GM10248 (cell line): ENCODE data around the gene SH3PXD2B.
"Not testable (repeated sequence)": the region's sequence is repeated elsewhere in the genome, so short reads cannot be mapped to it uniquely, and the experiment has no call there.

Experiments
- CTCF ChIA-PET: fragments of 300-600 bp; sonication (Branson Sonifier 250); formaldehyde crosslinking; extraction: SDS; loops from one replicate; lab custom pipeline; 2021; ENCODE audit warnings: antibody characterized with exemption; lab: Yijun Ruan, JAX
- POLR2A ChIA-PET: fragments of 350-650 bp; sonication (Branson Sonifier 250); formaldehyde crosslinking; extraction: SDS; loops from one replicate; lab custom pipeline; 2020; ENCODE audit warnings: antibody characterized with exemption; lab: Yijun Ruan, JAX
- DNase-seq: peaks from one replicate; pipeline ENCODE4 v3.0.0; 2012; ENCODE audit errors: extremely low spot score
- TF ChIP-seq, protein P1 (sequence below): IDR thresholded peaks from 2 replicates; pipeline ENCODE4 v1.5.1; 2012; ENCODE audit warnings: mild to moderate bottlenecking, low read depth; ENCODE audit errors: extremely low read depth, missing control alignments, control extremely low read depth

SH3PXD2B gene

DNA sequence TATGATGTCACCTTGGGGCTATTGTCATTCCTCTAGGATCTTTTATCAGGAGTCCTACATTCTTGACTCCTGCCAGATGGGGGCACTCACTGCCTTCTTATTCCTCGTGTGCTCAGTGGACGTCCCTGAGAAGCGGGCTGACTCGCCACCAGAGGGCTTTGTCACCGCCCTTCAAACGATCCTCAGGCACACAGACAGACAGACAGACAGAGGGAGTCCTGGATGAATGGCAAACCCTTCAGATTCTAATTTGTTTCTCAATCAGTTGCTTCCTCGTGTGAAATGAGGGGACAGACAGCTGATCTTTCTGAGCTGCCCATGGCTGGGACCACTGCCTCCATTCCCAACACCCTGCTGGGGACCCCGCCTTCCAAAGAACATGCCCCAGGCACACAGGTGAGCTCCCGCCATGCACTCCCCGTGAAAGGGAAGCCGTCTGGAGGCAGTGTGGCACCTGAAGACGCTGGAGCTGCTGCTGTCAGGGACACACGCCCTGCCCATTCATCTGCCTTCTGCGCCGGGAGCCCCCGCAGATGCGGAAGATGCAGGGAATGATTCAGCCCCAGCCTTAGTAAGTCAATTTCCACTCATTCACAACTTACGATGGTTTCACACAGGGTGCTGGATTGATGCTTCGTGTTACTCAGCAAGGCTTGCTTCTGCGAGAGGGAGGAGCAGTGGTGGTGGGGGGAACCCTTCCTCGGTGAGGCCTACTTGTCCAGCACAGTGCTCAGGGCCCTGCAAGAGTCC is 24.9 kb upstream of the SH3PXD2B start:
- peak; percentile 85 for DNase-seq
- TF ChIP-seq, protein P1, sequence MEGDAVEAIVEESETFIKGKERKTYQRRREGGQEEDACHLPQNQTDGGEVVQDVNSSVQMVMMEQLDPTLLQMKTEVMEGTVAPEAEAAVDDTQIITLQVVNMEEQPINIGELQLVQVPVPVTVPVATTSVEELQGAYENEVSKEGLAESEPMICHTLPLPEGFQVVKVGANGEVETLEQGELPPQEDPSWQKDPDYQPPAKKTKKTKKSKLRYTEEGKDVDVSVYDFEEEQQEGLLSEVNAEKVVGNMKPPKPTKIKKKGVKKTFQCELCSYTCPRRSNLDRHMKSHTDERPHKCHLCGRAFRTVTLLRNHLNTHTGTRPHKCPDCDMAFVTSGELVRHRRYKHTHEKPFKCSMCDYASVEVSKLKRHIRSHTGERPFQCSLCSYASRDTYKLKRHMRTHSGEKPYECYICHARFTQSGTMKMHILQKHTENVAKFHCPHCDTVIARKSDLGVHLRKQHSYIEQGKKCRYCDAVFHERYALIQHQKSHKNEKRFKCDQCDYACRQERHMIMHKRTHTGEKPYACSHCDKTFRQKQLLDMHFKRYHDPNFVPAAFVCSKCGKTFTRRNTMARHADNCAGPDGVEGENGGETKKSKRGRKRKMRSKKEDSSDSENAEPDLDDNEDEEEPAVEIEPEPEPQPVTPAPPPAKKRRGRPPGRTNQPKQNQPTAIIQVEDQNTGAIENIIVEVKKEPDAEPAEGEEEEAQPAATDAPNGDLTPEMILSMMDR = peak; percentile 76
- ChIA-PET CTCF (interaction anchor here (0.8 to 7.0 kb wide), 8 partner anchors 14 to 236 kb away, joined by 3 to 49 read pairs (median 4); no protein-coding TSS in a partner anchor), POLR2A (no interaction called here)

DNA sequence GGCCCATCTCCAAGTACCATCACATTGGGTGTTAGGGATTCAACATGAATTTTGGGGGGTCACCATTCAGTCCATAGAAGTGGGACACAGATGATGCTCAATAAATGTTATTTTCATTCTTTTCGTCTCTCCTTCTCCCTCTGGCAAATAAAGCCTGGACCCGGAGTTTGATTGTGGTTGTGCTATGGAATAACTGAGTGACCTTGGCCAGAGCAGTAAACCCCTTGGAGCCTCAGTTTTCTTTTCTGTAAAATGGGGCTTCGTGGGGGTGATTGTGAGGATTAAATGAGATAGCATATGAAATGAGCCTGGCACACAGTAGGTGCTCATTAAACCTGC is 24.3 kb upstream of the SH3PXD2B start:
- DNase-seq, POLR2A ChIA-PET: not testable (repeated sequence)
- CTCF ChIA-PET = interaction anchor here (0.9 to 7.0 kb wide), 5 partner anchors 15 to 236 kb away, joined by 3 to 49 read pairs (median 10); no protein-coding TSS in a partner anchor

DNA sequence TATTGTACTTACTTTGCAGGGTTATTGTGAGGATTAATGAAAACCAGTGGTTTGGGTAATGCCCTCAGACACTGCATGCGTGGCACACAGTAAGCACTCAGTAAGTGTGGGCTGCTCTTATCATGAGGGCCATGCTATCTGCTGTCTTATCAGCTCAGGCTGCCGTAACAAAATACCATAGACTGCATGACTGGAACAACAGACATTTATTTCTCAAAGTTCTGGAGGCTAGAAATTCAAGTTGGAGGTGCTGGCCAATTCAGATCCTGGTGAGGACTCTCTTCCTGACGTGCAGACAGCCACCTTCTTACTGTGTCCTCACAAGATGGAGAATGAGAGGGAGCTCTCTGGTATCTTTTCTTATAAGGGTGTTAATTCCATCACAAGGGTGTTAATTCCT is 23.9 kb upstream of the SH3PXD2B start:
- DNase-seq = no peak
- TF ChIP-seq, protein P1 = no peak
- POLR2A ChIA-PET = no interaction called here
- CTCF ChIA-PET = interaction anchor here (2.0 to 7.0 kb wide), 2 partner anchors 219 to 222 kb away, joined by 10 to 49 read pairs; no protein-coding TSS in a partner anchor

- TF ChIP-seq, protein P1 = no peak
- POLR2A ChIA-PET = no interaction called here
- no peak for DNase-seq
- CTCF ChIA-PET = interaction anchor here (1.2 kb wide), 1 partner anchor 221 kb away, joined by 4 read pairs; no protein-coding TSS in a partner anchor
Observed at GRCh38 chr5:172477466-172477865, 23.1 kb upstream of the SH3PXD2B start.

- no peak for DNase-seq
- TF ChIP-seq, protein P1 = no peak
- POLR2A ChIA-PET = no interaction called here
- CTCF ChIA-PET = interaction anchor here (1.4 to 2.1 kb wide), 4 partner anchors 10 to 224 kb away, joined by 3 to 8 read pairs (median 6); no protein-coding TSS in a partner anchor
Observed at GRCh38 chr5:172474293-172474692, 20.0 kb upstream of the SH3PXD2B start.

GRCh38 chr5:172473427-172473826 is 19.1 kb upstream of the SH3PXD2B start:
- TF ChIP-seq, protein P1 = no peak
- DNase-seq = no peak
- ChIA-PET POLR2A (no interaction called here), CTCF (interaction anchor here (2.1 kb wide), 2 partner anchors 223 to 225 kb away, joined by 7 to 8 read pairs; no protein-coding TSS in a partner anchor)

- no peak for DNase-seq
- ChIA-PET POLR2A (no interaction called here), CTCF (interaction anchor here (1.0 to 1.2 kb wide), 3 partner anchors 8 to 234 kb away, joined by 3 to 4 read pairs (median 3); no protein-coding TSS in a partner anchor)
- TF ChIP-seq, protein P1 = no peak
Observed at GRCh38 chr5:172469697-172470096, 15.4 kb upstream of the SH3PXD2B start.
